Adrenal gland (tissue), 12 donors: ENCODE measurements around the gene REG3A. TPM values are rescaled to one million over a fixed set of nuclear protein-coding genes. Genes with fewer than 3 reads are reported as not detected.

Source experiments
- DNase-seq, 7 donors: peaks; one replicate each; pipeline ENCODE4 v3.0.0-alpha.2; 2019 to 2020
- H3K27ac ChIP-seq, 5 donors: fragments of 200-600 bp; sonication (generic) in 4 of 5; 1 replicate in 3 of 5; 2 replicates in 2 of 5; pipeline versions ENCODE4 v1.5.1 to v1.8.0; 2016 to 2020; ENCODE audit warnings: mild to moderate bottlenecking in 1 of 5
- H3K27me3 ChIP-seq: fragments of 200-600 bp; 2 replicates; pipeline ENCODE4 v1.8.0; 2021
- H3K36me3 ChIP-seq, 2 donors: fragments of 200-600 bp; replicated peaks in 1 of 2; 1 replicate in 1 of 2; 2 replicates in 1 of 2; pipeline versions ENCODE4 v1.5.1 to v1.8.0; 2018 to 2022
- H3K4me1 ChIP-seq, 2 donors: fragments of 200-600 bp; replicated peaks in 1 of 2; 1 replicate in 1 of 2; 2 replicates in 1 of 2; pipeline versions ENCODE4 v1.5.1 to v1.8.0; 2018 to 2021
- H3K4me3 ChIP-seq, 4 donors: fragments of 200-600 bp; sonication (generic) in 3 of 4; one replicate each; pipeline ENCODE4 v1.5.1; 2016 to 2018
- H3K9me3 ChIP-seq, 3 donors: fragments of 200-600 bp; sonication (generic) in 1 of 3; replicated peaks in 1 of 3; 1 replicate in 2 of 3; 2 replicates in 1 of 3; pipeline versions ENCODE4 v1.5.1 to v1.8.0; 2016 to 2021
- POLR2A ChIP-seq, 2 donors: fragments of 450-650 bp; IDR thresholded peaks; one replicate each; pipeline ENCODE4 v1.6.1; 2017; ENCODE audit warnings: antibody characterized with exemption in 2 of 2, mild to moderate bottlenecking in 2 of 2, moderate library complexity in 1 of 2
- WGBS, 4 donors: extraction: QIAGEN DNeasy Blood & Tissue Kit in 2 of 4; methylation state at CpG; one replicate each; pipeline versions ENCODE4 v1.1.5 to v1.1.7; 2013 to 2017; 5-methylcytosine and 5-hydroxymethylcytosine counted together
- intact Hi-C, 2 donors: fragments of 100-400 bp; cut with DNase I; formaldehyde crosslinking; loops; one replicate each; pipeline versions ENCODE4 v1.14.1 to v1.15.0; 2022 to 2023
- polyA plus RNA-seq, 3 donors: library from polyadenylated mRNA; stranded (reverse); fragments of 200-250 nt in 2 of 3; fragments of 350-450 nt in 1 of 3; fragmentation: Illumina TruSeq in 1 of 3; extraction: RNeasy Lipid Tissue Mini Kit (QIAGEN cat#74804) in 1 of 3; gene quantifications; one replicate each; pipeline ENCODE4 v1.2.3, GENCODE V29; 2013 to 2014
- total RNA-seq, 9 donors: library from RNA; depleted of rRNA in 4 of 9; stranded (reverse); fragments of >200 nt in 4 of 9; fragments of 120-200 nt in 1 of 9; fragmentation: NEBNext Ultra II Directional in 1 of 9; extraction: Animal tissue kit (Norgen Biotek cat#: 25700) in 1 of 9; gene quantifications; one replicate each; pipeline versions ENCODE4 v1.1.0 to v1.2.4, GENCODE V29; 2013 to 2023
- TF ChIP-seq, protein P1 (sequence below), 6 experiments: fragments of 450-650 bp in 4 of 6; fragments of 200-600 bp in 2 of 6; sonication (generic) in 1 of 6; IDR thresholded peaks; 1 replicate in 5 of 6; 2 replicates in 1 of 6; pipeline versions ENCODE4 v1.5.1 to v1.8.0; 2016 to 2021; ENCODE audit warnings: antibody characterized with exemption in 6 of 6, mild to moderate bottlenecking in 2 of 6, moderate library complexity in 1 of 6
- donor health status: healthy with polysubstance abuse.
- donor health status: Bipolar disorder and iron deficiency.
- donor health status: DM: yes; HTN: yes; CAD: no.
- donor health status: DM: no; HTN: no; CAD: no.
- donor health status: DM: no; HTN: no; CAD: no.
- donor health status: DM: yes; HTN: yes; CAD: no.

REG3A gene
- total and polyA plus RNA-seq, 12 donors: 0.53 to 86.7 (median 1.7) TPM; not detected in 3

DNA sequence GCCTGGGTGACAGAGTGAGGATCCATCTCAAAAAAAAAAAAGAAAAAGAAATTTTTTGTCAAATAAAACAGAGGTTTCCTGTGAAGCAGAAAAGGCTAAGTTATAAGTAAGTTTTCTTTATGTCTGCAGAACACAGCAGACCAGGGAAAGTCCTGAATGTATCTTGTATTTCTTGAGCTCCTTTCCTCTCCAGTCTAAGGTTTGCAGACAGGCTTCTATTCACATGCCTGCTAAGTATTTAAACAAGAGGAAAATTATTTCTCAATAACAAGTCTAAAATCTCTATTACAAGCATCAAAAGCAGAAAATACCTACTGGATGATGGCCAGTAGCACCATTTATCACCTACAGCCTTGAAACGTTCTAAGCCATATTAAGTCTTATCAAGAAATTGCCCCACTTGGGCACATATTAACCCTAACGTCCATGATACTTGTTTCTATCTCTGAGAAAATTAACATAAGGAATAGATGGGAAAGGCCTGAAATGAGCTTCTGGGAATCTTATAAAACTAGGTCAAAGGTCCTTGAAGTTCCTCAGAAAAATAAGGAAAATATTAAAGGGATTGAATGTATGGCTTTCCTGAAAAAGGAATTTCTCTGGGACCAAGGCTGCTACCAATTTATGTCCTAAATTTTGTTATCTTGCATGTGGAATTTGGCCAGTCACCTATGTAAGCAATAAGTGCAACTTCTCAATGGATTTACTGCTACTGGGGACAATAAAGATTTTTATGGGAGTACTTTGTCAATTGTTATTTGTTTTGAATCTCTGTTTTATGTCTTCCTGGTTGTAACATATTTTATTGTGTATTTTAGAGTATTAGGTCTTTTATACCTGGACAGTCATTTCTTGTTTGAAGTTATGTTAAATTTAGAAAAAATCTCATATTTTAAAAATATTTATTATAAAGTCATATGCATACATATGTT, 42.3 kb downstream of the REG3A start:
- Histone ChIP-seq H3K36me3 (no peaks in the 10 kb centered on the region), H3K27me3 (no peaks in the 10 kb centered on the region), H3K9me3 (no peaks in the 10 kb centered on the region), H3K27ac (no peak overlapping the region), H3K4me3 (no peak overlapping the region), H3K4me1 (no peaks in the 10 kb centered on the region)
- DNase-seq: no peak
- intact Hi-C loops: no loop called here
- 22 to 41% (median 27%) methylated on average over 2 of the region's 2 CpGs for WGBS, 4 donors
- no peak for TF ChIP-seq POLR2A (IDR thresholded peaks at IDR 0.05)
- TF ChIP-seq, protein P1, sequence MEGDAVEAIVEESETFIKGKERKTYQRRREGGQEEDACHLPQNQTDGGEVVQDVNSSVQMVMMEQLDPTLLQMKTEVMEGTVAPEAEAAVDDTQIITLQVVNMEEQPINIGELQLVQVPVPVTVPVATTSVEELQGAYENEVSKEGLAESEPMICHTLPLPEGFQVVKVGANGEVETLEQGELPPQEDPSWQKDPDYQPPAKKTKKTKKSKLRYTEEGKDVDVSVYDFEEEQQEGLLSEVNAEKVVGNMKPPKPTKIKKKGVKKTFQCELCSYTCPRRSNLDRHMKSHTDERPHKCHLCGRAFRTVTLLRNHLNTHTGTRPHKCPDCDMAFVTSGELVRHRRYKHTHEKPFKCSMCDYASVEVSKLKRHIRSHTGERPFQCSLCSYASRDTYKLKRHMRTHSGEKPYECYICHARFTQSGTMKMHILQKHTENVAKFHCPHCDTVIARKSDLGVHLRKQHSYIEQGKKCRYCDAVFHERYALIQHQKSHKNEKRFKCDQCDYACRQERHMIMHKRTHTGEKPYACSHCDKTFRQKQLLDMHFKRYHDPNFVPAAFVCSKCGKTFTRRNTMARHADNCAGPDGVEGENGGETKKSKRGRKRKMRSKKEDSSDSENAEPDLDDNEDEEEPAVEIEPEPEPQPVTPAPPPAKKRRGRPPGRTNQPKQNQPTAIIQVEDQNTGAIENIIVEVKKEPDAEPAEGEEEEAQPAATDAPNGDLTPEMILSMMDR (IDR thresholded peaks at IDR 0.05): no peak

DNA sequence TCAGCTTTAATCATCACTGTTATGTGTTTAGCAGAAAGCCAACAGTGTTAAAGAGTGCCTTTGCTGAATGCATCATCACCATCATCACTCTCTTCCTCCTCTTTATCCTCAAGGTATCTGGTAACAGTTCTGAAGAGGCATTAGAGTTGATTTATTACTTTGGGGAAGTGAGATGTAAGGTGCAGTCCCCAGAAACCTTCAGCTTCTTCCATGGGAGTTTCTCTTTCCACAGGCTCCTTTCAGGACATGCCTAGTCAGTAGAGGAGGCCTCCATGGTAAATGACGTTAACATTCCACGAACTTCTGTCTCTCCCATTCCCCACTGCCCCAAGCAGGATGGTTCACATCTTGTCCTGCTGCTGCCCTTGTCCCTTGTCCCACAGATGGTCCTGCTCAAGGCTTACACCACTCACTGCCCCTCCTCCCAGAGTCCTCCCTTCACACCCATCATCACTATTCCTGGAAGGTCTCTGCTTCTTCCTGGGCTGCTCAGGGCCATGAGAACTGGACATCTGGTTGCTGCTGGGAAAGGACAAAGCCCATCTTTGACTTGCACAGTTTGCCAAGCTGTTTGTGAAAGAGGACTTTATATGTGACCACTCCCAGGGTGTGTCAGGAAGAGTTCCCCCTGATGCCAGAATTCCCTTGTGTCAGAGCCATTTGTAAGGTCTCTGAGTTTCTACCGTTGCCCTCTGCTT, 44.6 kb downstream of the REG3A start:
- Histone ChIP-seq H3K4me3 (no peak overlapping the region), H3K9me3 (no peaks in the 10 kb centered on the region), H3K27me3 (no peaks in the 10 kb centered on the region), H3K4me1 (no peaks in the 10 kb centered on the region), H3K36me3 (no peaks in the 10 kb centered on the region), H3K27ac (no peak overlapping the region)
- no peak for DNase-seq
- intact Hi-C loops: no loop called here
- WGBS, 4 donors: 57 to 74% (median 65%) methylated on average over 3 of the region's 3 CpGs
- TF ChIP-seq POLR2A (IDR thresholded peaks at IDR 0.05): no peak
- TF ChIP-seq, protein P1 (IDR thresholded peaks at IDR 0.05): no peak

DNA sequence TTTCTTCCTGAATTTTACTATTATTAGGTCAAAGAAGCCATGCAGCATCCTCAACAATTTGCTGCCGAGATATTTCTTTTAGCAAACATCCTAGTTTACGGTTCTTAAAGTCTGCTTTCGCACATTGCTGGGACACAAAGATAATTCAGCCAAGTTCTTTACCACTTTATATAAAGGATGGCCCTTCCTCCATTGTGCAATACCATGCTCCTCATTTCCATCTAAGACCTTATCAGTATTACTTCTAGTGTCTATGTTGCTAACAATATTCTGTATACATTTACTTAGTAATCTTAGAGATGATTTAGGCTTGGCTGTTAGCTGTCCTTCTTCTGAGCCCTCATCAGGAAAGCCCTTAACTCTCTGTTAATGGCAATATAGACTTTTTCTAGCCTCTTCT, 47.3 kb downstream of the REG3A start:
- no peak overlapping the region for H3K4me3 ChIP-seq
- no peaks in the 10 kb centered on the region for H3K9me3 ChIP-seq
- intact Hi-C loops: no loop called here
- TF ChIP-seq, protein P1 (IDR thresholded peaks at IDR 0.05): no peak
- no peak for TF ChIP-seq POLR2A (IDR thresholded peaks at IDR 0.05)
- no peak overlapping the region for H3K27ac ChIP-seq
- no peaks in the 10 kb centered on the region for H3K27me3 ChIP-seq
- no peaks in the 10 kb centered on the region for H3K36me3 ChIP-seq
- H3K4me1 ChIP-seq: no peaks in the 10 kb centered on the region
- DNase-seq: no peak
- WGBS, 4 donors: 85 to 90% (median 87%) methylated on average over 3 of the region's 3 CpGs

Other genes with a start within 250 kb of the REG3A start
- 100 to 1,000 TPM in 1 of 9 donors, 10 to 100 TPM in 4, 1 to 10 TPM in 3, not detected in 1; 3.4 to 150 (median 14.1) TPM for gene REG3G, start 134.1 kb downstream of the REG3A start, total RNA-seq
- 10 to 100 TPM in 1 of 3 donors, 1 to 10 TPM in 2; 1.5 to 32.2 (median 3.0) TPM for gene REG3G, start 134.1 kb downstream of the REG3A start, polyA plus RNA-seq
- gene REG1B, start 71.8 kb downstream of the REG3A start, total RNA-seq: 1 to 10 TPM in 2 of 9 donors, not detected in 7; 2.6 TPM
- 1 to 10 TPM in 2 of 3 donors, not detected in 1; 1.4 to 5.1 TPM for gene REG1B, start 71.8 kb downstream of the REG3A start, polyA plus RNA-seq
- gene REG1A, start 39.3 kb downstream of the REG3A start, total RNA-seq: 1 to 10 TPM in 2 of 9 donors, under 1 TPM in 1, not detected in 6; 0.42 to 8.5 (median 8.0) TPM
- gene REG1A, start 39.3 kb downstream of the REG3A start, polyA plus RNA-seq: 10 to 100 TPM in 1 of 3 donors, 1 to 10 TPM in 1, not detected in 1; 7.2 to 19.5 TPM